Measurements from ENCODE around the gene MRPL17.

GRCh38 chr11:6687876-6688275, 4.7 kb upstream of the MRPL17 start:
- no peak for TF ChIP-seq CTCF (conservative IDR thresholded peaks at IDR 0.05; ENCODE audit: low read depth, low read length)
- TF ChIP-seq EZH2 (IDR thresholded peaks at IDR 0.05; ENCODE audit: low read length, unreplicated experiment): no peak
- no peak for TF ChIP-seq EZH2phosphoT487 (IDR thresholded peaks at IDR 0.05; ENCODE audit: borderline replicate concordance, low read length)
